Ovary (tissue), 3 donors: ENCODE data around the gene SH3PXD2A.

Experiments
- EP300 ChIP-seq: sonication (generic); formaldehyde crosslinking; IDR thresholded peaks from one replicate; pipeline ENCODE4 v1.6.1; 2017; ENCODE audit warnings: antibody characterized with exemption
- POLR2A ChIP-seq: fragments of 450-650 bp; IDR thresholded peaks from one replicate; pipeline ENCODE4 v1.6.1; 2017; ENCODE audit warnings: antibody characterized with exemption, mild to moderate bottlenecking, moderate library complexity
- TF ChIP-seq, protein P1 (sequence below), 3 donors: fragments of 450-650 bp in 2 of 3; fragments of 200-600 bp in 1 of 3; IDR thresholded peaks; one replicate each; pipeline versions ENCODE4 v1.5.1 to v1.8.0; 2016 to 2022; ENCODE audit warnings: antibody characterized with exemption in 3 of 3, mild to moderate bottlenecking in 1 of 3
- donor health status: DM: no; HTN: no; CAD: no.

DNA sequence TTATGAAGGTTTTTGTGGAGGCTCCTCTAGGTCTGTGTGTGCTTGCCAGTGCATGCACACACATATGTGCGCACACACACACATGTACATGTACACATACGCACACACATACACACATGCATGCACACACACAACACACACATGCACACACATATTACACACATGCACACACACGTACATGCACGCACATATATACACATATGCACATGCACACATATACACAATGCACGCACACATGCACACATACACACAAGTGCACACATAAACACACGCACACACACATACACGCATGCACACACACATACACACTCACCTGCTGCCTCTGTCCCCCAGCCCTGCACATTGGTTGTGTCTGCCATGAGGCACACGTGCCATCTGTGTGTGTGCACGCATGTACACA lies 295.6 kb downstream of the SH3PXD2A start:
- TF ChIP-seq, protein P1, sequence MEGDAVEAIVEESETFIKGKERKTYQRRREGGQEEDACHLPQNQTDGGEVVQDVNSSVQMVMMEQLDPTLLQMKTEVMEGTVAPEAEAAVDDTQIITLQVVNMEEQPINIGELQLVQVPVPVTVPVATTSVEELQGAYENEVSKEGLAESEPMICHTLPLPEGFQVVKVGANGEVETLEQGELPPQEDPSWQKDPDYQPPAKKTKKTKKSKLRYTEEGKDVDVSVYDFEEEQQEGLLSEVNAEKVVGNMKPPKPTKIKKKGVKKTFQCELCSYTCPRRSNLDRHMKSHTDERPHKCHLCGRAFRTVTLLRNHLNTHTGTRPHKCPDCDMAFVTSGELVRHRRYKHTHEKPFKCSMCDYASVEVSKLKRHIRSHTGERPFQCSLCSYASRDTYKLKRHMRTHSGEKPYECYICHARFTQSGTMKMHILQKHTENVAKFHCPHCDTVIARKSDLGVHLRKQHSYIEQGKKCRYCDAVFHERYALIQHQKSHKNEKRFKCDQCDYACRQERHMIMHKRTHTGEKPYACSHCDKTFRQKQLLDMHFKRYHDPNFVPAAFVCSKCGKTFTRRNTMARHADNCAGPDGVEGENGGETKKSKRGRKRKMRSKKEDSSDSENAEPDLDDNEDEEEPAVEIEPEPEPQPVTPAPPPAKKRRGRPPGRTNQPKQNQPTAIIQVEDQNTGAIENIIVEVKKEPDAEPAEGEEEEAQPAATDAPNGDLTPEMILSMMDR (IDR thresholded peaks at IDR 0.05), result no peak
- no peak for TF ChIP-seq POLR2A
- no peak for TF ChIP-seq EP300
